Right lobe of liver (tissue), 6 donors: ENCODE measurements around the gene ST7L. TPM values are rescaled to one million over a fixed set of nuclear protein-coding genes. Genes with fewer than 3 reads are reported as not detected.

Source experiments
- ATAC-seq, 4 donors: fragments of 200-7000 bp; cut with Tn5 transposase; one replicate each; pipeline ENCODE4 v1.9.1; 2020; ENCODE audit warnings: mild to moderate bottlenecking in 4 of 4, moderate library complexity in 4 of 4
- DNase-seq, 3 donors: peaks; one replicate each; pipeline ENCODE4 v3.0.0-alpha.2; 2020
- H3K27ac ChIP-seq, 3 donors: fragments of 200-600 bp; one replicate each; pipeline ENCODE4 v1.8.0; 2022
- H3K27me3 ChIP-seq, 2 donors: fragments of 200-600 bp; one replicate each; pipeline ENCODE4 v1.8.0; 2022
- H3K36me3 ChIP-seq, 4 donors: fragments of 200-600 bp; sonication (generic) in 1 of 4; one replicate each; pipeline versions ENCODE4 v1.5.1 to v1.8.0; 2017 to 2022; ENCODE audit warnings: control low read depth in 1 of 4
- H3K4me1 ChIP-seq, 4 donors: fragments of 200-600 bp; sonication (generic) in 1 of 4; one replicate each; pipeline versions ENCODE4 v1.5.1 to v1.8.0; 2017 to 2022; ENCODE audit warnings: control low read depth in 1 of 4
- H3K4me3 ChIP-seq, 3 donors: fragments of 200-600 bp; one replicate each; pipeline ENCODE4 v1.8.0; 2022
- H3K9me3 ChIP-seq, 4 donors: fragments of 200-600 bp; sonication (generic) in 1 of 4; one replicate each; pipeline versions ENCODE4 v1.5.1 to v1.8.0; 2017 to 2022; ENCODE audit warnings: control low read depth in 1 of 4
- POLR2A ChIP-seq: fragments of 450-650 bp; IDR thresholded peaks from one replicate; pipeline ENCODE4 v1.6.1; 2017; ENCODE audit warnings: antibody characterized with exemption, mild to moderate bottlenecking
- WGBS: methylation state at CpG from one replicate; pipeline ENCODE4 v1.1.6; 2018; ENCODE audit warnings: low coverage, low lambda C conversion rate; ENCODE audit not compliant: insufficient coverage; ENCODE audit errors: missing lambda C conversion rate; 5-methylcytosine and 5-hydroxymethylcytosine counted together
- intact Hi-C, 2 donors: fragments of 100-400 bp; cut with DNase I; formaldehyde crosslinking; loops; one replicate each; pipeline versions ENCODE4 v1.11.2 to v1.14.1; 2022
- total RNA-seq, 6 experiments: library from RNA; depleted of rRNA in 2 of 6; stranded (reverse); fragments of >200 nt in 2 of 6; fragmentation: NEBNext Ultra II Directional in 3 of 6; extraction: Animal tissue kit (Norgen Biotek cat#: 25700) in 3 of 6; gene quantifications; one replicate each; pipeline versions ENCODE4 v1.1.0 to v1.2.4, GENCODE V29; 2016 to 2023
- TF ChIP-seq, protein P1 (sequence below), 4 donors: fragments of 200-600 bp in 3 of 4; fragments of 450-650 bp in 1 of 4; IDR thresholded peaks; one replicate each; pipeline versions ENCODE4 v1.5.1 to v1.8.0; 2016 to 2022; ENCODE audit warnings: antibody characterized with exemption in 4 of 4, mild to moderate bottlenecking in 2 of 4
- donor health status: DM: no; HTN: yes; CAD: no.
- donor health status: DM: no; HTN: no; CAD: no.
- donor health status: DM: no; HTN: no; CAD: no.
- donor health status: DM: no; HTN: yes; CAD: no.
- donor health status: DM: no; HTN: yes; CAD: no.

Gene ST7L
- total RNA-seq, 6 experiments from 2014 or later, result 7.4 to 12.7 (median 8.6) TPM

- peak overlapping the region; percentile 24 to 44 (median 29) for H3K4me3 ChIP-seq
- no peak overlapping the region for H3K27ac ChIP-seq
- no peaks in the 10 kb centered on the region for H3K36me3 ChIP-seq
- H3K4me1 ChIP-seq, result peaks cover 0 to 15% (median 4%) of the 10 kb centered on the region in 4 donors
- no peaks in the 10 kb centered on the region for H3K9me3 ChIP-seq
- WGBS, result 8% methylated on average over 9 of the region's 66 CpGs
- intact Hi-C loops, result loop anchor here in 1 of 2 donors (10.0 kb wide), 1 partner anchor 196 kb away; the partner anchor contains the start of gene RHOC
- peaks cover 4 to 19% of the 10 kb centered on the region in 2 donors for H3K27me3 ChIP-seq
- peak; percentile 14 to 33 (median 22) for ATAC-seq
- TF ChIP-seq, protein P1, sequence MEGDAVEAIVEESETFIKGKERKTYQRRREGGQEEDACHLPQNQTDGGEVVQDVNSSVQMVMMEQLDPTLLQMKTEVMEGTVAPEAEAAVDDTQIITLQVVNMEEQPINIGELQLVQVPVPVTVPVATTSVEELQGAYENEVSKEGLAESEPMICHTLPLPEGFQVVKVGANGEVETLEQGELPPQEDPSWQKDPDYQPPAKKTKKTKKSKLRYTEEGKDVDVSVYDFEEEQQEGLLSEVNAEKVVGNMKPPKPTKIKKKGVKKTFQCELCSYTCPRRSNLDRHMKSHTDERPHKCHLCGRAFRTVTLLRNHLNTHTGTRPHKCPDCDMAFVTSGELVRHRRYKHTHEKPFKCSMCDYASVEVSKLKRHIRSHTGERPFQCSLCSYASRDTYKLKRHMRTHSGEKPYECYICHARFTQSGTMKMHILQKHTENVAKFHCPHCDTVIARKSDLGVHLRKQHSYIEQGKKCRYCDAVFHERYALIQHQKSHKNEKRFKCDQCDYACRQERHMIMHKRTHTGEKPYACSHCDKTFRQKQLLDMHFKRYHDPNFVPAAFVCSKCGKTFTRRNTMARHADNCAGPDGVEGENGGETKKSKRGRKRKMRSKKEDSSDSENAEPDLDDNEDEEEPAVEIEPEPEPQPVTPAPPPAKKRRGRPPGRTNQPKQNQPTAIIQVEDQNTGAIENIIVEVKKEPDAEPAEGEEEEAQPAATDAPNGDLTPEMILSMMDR (IDR thresholded peaks at IDR 0.05), result no peak
- no peak for TF ChIP-seq POLR2A
- DNase-seq, result no peak
Observed at GRCh38 chr1:112509005-112509659, 109.8 kb downstream of the ST7L start.

- Histone ChIP-seq H3K9me3 (no peaks in the 10 kb centered on the region), H3K27ac (no peak within 1 kb of the TSS), H3K4me1 (peaks cover 0 to 15% (median 4%) of the 10 kb centered on the region in 4 donors), H3K27me3 (peaks cover 4 to 19% of the 10 kb centered on the region in 2 donors), H3K36me3 (no peaks in the 10 kb centered on the region), H3K4me3 (peak within 1 kb of the TSS; percentile 24 to 44 (median 29))
- 1% methylated on average over 16 of the region's 69 CpGs for WGBS
- intact Hi-C loops, result loop anchor here in 1 of 2 donors (10.0 kb wide), 1 partner anchor 196 kb away; the partner anchor contains the start of gene RHOC
- no peak for TF ChIP-seq POLR2A
- TF ChIP-seq, protein P1 (IDR thresholded peaks at IDR 0.05), result no peak
- DNase-seq, result no peak
- ATAC-seq, result peak; percentile 41 to 54 (median 48)
Observed at GRCh38 chr1:112508278-112509004, 110.5 kb downstream of the ST7L start, which contains the start of gene WNT2B. WNT2B (plus strand) TSS chr1:112508965; CDS start chr1:112509263, 298 bp downstream.

GRCh38 chr1:112507921-112508277, 111.0 kb downstream of the ST7L start:
- no peaks in the 10 kb centered on the region for H3K36me3 ChIP-seq
- intact Hi-C loops, result loop anchor here in 1 of 2 donors (10.0 kb wide), 1 partner anchor 197 kb away; the partner anchor contains the start of gene RHOC
- 8% methylated on average over 5 of the region's 15 CpGs for WGBS
- DNase-seq, result no peak
- peak overlapping the region in 2 of 3 donors; percentile 24 to 29 for H3K4me3 ChIP-seq
- no peak overlapping the region for H3K27ac ChIP-seq
- TF ChIP-seq, protein P1 (IDR thresholded peaks at IDR 0.05), result no peak
- no peak for TF ChIP-seq POLR2A
- peaks cover 4 to 19% of the 10 kb centered on the region in 2 donors for H3K27me3 ChIP-seq
- no peaks in the 10 kb centered on the region for H3K9me3 ChIP-seq
- peaks cover 0 to 15% (median 4%) of the 10 kb centered on the region in 4 donors for H3K4me1 ChIP-seq
- ATAC-seq, result no peak

GRCh38 chr1:112507336-112507735, 111.6 kb downstream of the ST7L start:
- Histone ChIP-seq H3K27ac (no peak overlapping the region), H3K4me3 (no peak overlapping the region), H3K4me1 (peaks cover 0 to 15% (median 4%) of the 10 kb centered on the region in 4 donors), H3K27me3 (peaks cover 4 to 19% of the 10 kb centered on the region in 2 donors), H3K36me3 (no peaks in the 10 kb centered on the region), H3K9me3 (no peaks in the 10 kb centered on the region)
- WGBS, result 10% methylated on average over 2 of the region's 9 CpGs
- no peak for TF ChIP-seq POLR2A
- TF ChIP-seq, protein P1 (IDR thresholded peaks at IDR 0.05), result no peak
- ATAC-seq, result no peak
- intact Hi-C loops, result loop anchor here in 1 of 2 donors (10.0 kb wide), 1 partner anchor 197 kb away; the partner anchor contains the start of gene RHOC
- DNase-seq, result no peak
